HEK293T (cell line): Measurements from ENCODE around the gene AQP6.

Source experiments
- CTCF ChIA-PET: fragments of 350-600 bp; formaldehyde crosslinking; extraction: SDS; loops from one replicate; lab custom pipeline; 2021; ENCODE audit warnings: antibody characterized with exemption, inconsistent platforms; lab: Yijun Ruan, JAX
- POLR2A ChIA-PET: fragments of 350-600 bp; formaldehyde crosslinking; extraction: SDS; loops from one replicate; lab custom pipeline; 2020; ENCODE audit warnings: antibody characterized with exemption, inconsistent platforms; lab: Yijun Ruan, JAX
- DNase-seq: peaks from one replicate; pipeline ENCODE4 v3.0.0; 2012; ENCODE audit warnings: mixed read lengths; ENCODE audit errors: extremely low spot score
- ARNT ChIP-seq: fragments of 450-650 bp; IDR thresholded peaks from 2 replicates; pipeline ENCODE4 v1.6.1; 2017; ENCODE audit warnings: mild to moderate bottlenecking
- BHLHE40 ChIP-seq: fragments of 450-650 bp; IDR thresholded peaks from 2 replicates; pipeline ENCODE4 v1.6.1; 2016; ENCODE audit warnings: mild to moderate bottlenecking, moderate library complexity, borderline replicate concordance
- CTBP1 ChIP-seq: fragments of 450-650 bp; IDR thresholded peaks from 2 replicates; pipeline ENCODE4 v1.6.1; 2016; ENCODE audit warnings: borderline replicate concordance
- ELF4 ChIP-seq: fragments of 450-650 bp; IDR thresholded peaks from 2 replicates; pipeline ENCODE4 v1.6.1; 2017; ENCODE audit warnings: antibody characterized with exemption
- FOXA1 ChIP-seq: fragments of 450-650 bp; IDR thresholded peaks from 2 replicates; pipeline ENCODE4 v1.6.1; 2016; ENCODE audit warnings: mild to moderate bottlenecking
- FOXK2 ChIP-seq: fragments of 450-650 bp; IDR thresholded peaks from 2 replicates; pipeline ENCODE4 v1.6.1; 2016; ENCODE audit warnings: mild to moderate bottlenecking
- FOXM1 ChIP-seq: fragments of 450-650 bp; IDR thresholded peaks from 2 replicates; pipeline ENCODE4 v1.6.1; 2017; ENCODE audit warnings: mild to moderate bottlenecking, borderline replicate concordance
- HDGF ChIP-seq: fragments of 450-650 bp; IDR thresholded peaks from 2 replicates; pipeline ENCODE4 v1.6.1; 2017; ENCODE audit warnings: antibody characterized with exemption, borderline replicate concordance
- L3MBTL2 ChIP-seq: fragments of 450-650 bp; conservative IDR thresholded peaks from 2 replicates; pipeline ENCODE4 v1.6.1; 2016; ENCODE audit warnings: mild to moderate bottlenecking
- LEF1 ChIP-seq: fragments of 450-650 bp; IDR thresholded peaks from 2 replicates; pipeline ENCODE4 v1.6.1; 2017; ENCODE audit warnings: mild to moderate bottlenecking, borderline replicate concordance
- NFRKB ChIP-seq: fragments of 450-650 bp; IDR thresholded peaks from 2 replicates; pipeline ENCODE4 v1.6.1; 2016; ENCODE audit warnings: mild to moderate bottlenecking, moderate library complexity
- SP1 ChIP-seq: fragments of 450-650 bp; IDR thresholded peaks from 2 replicates; pipeline ENCODE4 v1.6.1; 2017
- SUZ12 ChIP-seq: fragments of 450-650 bp; IDR thresholded peaks from 2 replicates; pipeline ENCODE4 v1.6.1; 2016; ENCODE audit warnings: mild to moderate bottlenecking
- TARDBP ChIP-seq: fragments of 450-650 bp; IDR thresholded peaks from 2 replicates; pipeline ENCODE4 v1.6.1; 2016
- ZNF384 ChIP-seq: fragments of 450-650 bp; IDR thresholded peaks from 2 replicates; pipeline ENCODE4 v1.6.1; 2016
- TF ChIP-seq, protein P1 (sequence below): fragments of 450-650 bp; IDR thresholded peaks from 2 replicates; pipeline ENCODE4 v1.6.1; 2016

AQP6 gene

GRCh38 chr12:49959685-49960473 lies 12.9 kb upstream of the AQP6 start:
- POLR2A ChIA-PET: interaction anchor here (0.7 to 1.4 kb wide), 4 partner anchors 9 to 218 kb away, joined by 3 read pairs; partner anchors contain the start of genes AQP2, CERS5 and TMBIM6
- no peak for DNase-seq
- CTCF ChIA-PET: interaction anchor here (0.6 to 2.3 kb wide), 3 partner anchors 7 to 318 kb away, joined by 3 to 11 read pairs (median 4); no protein-coding TSS in a partner anchor
- TF ChIP-seq HDGF (no peak), FOXA1 (no peak), SUZ12 (no peak), L3MBTL2 (no peak), FOXK2 (no peak), CTBP1 (no peak), BHLHE40 (no peak), TARDBP (no peak)

- DNase-seq: no peak
- TF ChIP-seq LEF1 (no peak), ZNF384 (no peak), TARDBP (no peak), L3MBTL2 (no peak), NFRKB (no peak), SUZ12 (no peak)
- TF ChIP-seq, protein P1, sequence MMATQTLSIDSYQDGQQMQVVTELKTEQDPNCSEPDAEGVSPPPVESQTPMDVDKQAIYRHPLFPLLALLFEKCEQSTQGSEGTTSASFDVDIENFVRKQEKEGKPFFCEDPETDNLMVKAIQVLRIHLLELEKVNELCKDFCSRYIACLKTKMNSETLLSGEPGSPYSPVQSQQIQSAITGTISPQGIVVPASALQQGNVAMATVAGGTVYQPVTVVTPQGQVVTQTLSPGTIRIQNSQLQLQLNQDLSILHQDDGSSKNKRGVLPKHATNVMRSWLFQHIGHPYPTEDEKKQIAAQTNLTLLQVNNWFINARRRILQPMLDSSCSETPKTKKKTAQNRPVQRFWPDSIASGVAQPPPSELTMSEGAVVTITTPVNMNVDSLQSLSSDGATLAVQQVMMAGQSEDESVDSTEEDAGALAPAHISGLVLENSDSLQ: no peak
- CTCF ChIA-PET: interaction anchor here (0.6 to 2.3 kb wide), 2 partner anchors 15 to 317 kb away, joined by 3 to 11 read pairs; no protein-coding TSS in a partner anchor
Measured at GRCh38 chr12:49960474-49961110, 12.2 kb upstream of the AQP6 start.

DNA sequence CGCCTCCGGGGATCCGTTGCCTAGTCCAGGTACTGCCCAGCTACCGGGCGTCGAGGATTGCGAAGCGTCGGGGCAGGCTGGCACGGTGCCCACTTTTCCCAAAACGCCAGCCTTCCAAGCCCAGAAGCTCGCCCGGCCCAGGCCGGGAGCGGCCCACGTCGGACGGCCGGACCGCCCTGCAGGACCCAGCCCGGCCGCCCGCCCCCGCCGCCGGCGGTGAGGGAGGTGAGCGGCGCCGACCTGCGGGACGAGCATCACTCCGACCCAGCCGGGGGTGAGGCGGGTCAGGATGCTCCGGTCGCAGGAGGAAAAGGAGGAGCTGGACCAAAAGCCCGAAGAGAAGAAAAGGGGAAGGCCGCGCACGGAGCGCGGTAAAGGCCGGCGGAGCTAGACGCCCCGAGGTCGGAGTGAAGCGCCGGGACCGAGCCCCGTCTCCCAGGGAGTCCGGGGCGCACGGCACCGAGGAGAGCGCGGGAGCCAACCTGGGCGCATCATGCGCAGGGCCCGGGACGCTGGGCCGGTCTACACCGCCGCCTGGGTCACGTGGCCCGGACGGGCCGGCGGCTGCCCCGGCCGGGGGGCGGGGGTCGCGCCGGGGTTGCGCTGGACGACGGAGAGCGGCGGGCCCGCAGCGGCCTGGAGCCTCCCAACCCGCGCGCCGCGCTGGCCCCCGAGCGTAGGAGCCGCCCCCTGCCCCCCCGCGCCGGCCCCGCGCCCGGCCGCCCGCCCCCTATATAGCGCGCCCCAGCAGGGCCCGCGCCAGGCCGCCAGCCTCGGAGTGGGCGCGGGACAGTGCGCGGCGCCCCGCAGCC lies 11.4 kb upstream of the AQP6 start, which contains the start of gene AQP5:
Gene AQP5 (plus strand): TSS at position 762 of the 812 bp plus-strand sequence. CDS start 146 bp downstream, outside the sequence.
- DNase-seq: no peak
- TF ChIP-seq FOXK2: no peak
- TF ChIP-seq CTBP1: no peak
- no peak for TF ChIP-seq ZNF384
- POLR2A ChIA-PET: no interaction called here
- CTCF ChIA-PET: no interaction called here

More at GRCh38 chr12:49960474-49961110, 12.2 kb upstream of the AQP6 start:
- POLR2A ChIA-PET: interaction anchor here (0.9 to 1.4 kb wide), 2 partner anchors 10 to 207 kb away, joined by 3 read pairs; partner anchors contain the start of genes AQP2 and CERS5

- ChIA-PET CTCF (interaction anchor here (0.8 kb wide), 1 partner anchor 94 kb away, joined by 3 read pairs; no protein-coding TSS in a partner anchor), POLR2A (no interaction called here)
- DNase-seq: no peak
- TF ChIP-seq ARNT: no peak
- no peak for TF ChIP-seq ELF4
- TF ChIP-seq SUZ12: no peak
- TF ChIP-seq BHLHE40: no peak
- no peak for TF ChIP-seq CTBP1
- no peak for TF ChIP-seq HDGF
- TF ChIP-seq, protein P1: no peak
- TF ChIP-seq SP1: no peak
Measured at GRCh38 chr12:49961993-49962764, 10.6 kb upstream of the AQP6 start.

GRCh38 chr12:49962861-49963765 lies 9.6 kb upstream of the AQP6 start:
- ChIA-PET POLR2A (no interaction called here), CTCF (interaction anchor here (0.6 to 0.8 kb wide), 3 partner anchors 55 to 186 kb away, joined by 3 to 5 read pairs (median 3); no protein-coding TSS in a partner anchor)
- no peak for DNase-seq
- TF ChIP-seq BHLHE40: no peak
- no peak for TF ChIP-seq TARDBP
- TF ChIP-seq, protein P1: no peak
- TF ChIP-seq NFRKB: no peak
- no peak for TF ChIP-seq FOXM1
- TF ChIP-seq L3MBTL2: no peak
- no peak for TF ChIP-seq HDGF
- TF ChIP-seq SUZ12: no peak
- no peak for TF ChIP-seq CTBP1
- no peak for TF ChIP-seq ZNF384
- no peak for TF ChIP-seq ELF4
- TF ChIP-seq FOXK2: no peak
- TF ChIP-seq FOXA1: no peak
- TF ChIP-seq SP1: no peak
- TF ChIP-seq ARNT: no peak
- no peak for TF ChIP-seq LEF1
